Measurements from ENCODE around the gene TTC5. TPM values are rescaled to one million over a fixed set of nuclear protein-coding genes. Genes with fewer than 3 reads are reported as not detected.

Gene TTC5
- total and polyA plus RNA-seq, 2 donors (not counting 1 experiment from before 2014, with no cell fraction given): 8.2 to 37.5 TPM

DNA sequence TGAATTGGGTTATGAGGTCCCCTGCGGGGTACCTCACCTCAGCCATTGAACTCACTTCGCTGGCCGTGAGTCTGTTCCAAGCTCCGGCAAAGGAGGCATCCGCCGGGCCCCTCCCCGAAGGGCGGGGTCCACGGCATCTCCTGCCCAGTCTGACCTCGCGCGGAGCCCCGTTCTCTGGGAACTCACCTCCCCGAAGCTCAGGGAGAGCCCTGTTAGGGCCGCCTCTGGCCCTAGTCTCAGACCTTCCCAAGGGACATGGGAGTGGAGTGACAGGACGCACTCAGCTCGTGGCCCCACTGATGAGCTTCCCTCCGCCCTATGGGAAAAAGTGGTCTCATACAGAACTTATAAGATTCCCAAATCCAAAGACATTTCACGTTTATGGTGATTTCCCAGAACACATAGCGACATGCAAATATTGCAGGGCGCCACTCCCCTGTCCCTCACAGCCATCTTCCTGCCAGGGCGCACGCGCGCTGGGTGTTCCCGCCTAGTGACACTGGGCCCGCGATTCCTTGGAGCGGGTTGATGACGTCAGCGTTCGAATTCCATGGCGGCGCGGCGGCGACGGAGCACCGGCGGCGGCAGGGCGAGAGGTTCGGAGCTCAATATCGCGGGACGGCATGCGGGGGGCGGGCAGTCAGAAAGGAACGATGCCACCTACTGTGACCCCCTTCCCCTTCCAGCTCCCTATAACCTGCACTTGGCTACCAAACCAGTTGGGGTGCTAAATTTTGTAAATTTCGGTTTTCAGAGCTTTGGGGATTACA is 37.5 kb upstream of the TTC5 start, which contains the start of gene PARP2:
TSS of gene PARP2 (plus strand) at position 544 of the 770 bp plus-strand sequence. CDS start at position 551, 7 bp downstream.
- Histone ChIP-seq H4K20me1 (ENCODE audit: control insufficient read depth, insufficient read depth, low read length, poor library complexity, severe bottlenecking) (no peaks in the 10 kb centered on the region), H3K36me3 (replicated peaks in 1 of 2; ENCODE audit: control extremely low read depth in 1 of 2, control insufficient read depth in 1 of 2, extremely low read depth in 1 of 2, insufficient read depth in 2 of 2, low read length in 1 of 2) (peaks cover 1 to 3% of the 10 kb centered on the region in 2 experiments), H3K4me1 (ENCODE audit: control insufficient read depth in 2 of 2, insufficient read depth in 2 of 2, low read length in 2 of 2) (peaks cover 6 to 10% of the 10 kb centered on the region in 2 donors), H3K4me2 (replicated peaks; ENCODE audit: low read depth, low read length, poor library complexity, severe bottlenecking) (peak within 1 kb of the TSS; percentile 70), H3K27ac (ENCODE audit: low read length in 2 of 2) (peak within 1 kb of the TSS; percentile 85 to 93), H3K4me3 (ENCODE audit: control extremely low read depth in 1 of 5, extremely low read depth in 1 of 5, insufficient read depth in 1 of 5, low read depth in 2 of 5, low read length in 4 of 5) (peak within 1 kb of the TSS; percentile 79 to 96 (median 88)), H3K9ac (ENCODE audit: low read length) (peak within 1 kb of the TSS; percentile 92), H2AFZ (ENCODE audit: insufficient read depth, low read depth, low read length, poor library complexity, severe bottlenecking) (peak within 1 kb of the TSS; percentile 83), H3K9me3 (ENCODE audit: control extremely low read depth in 1 of 3, control insufficient read depth in 2 of 3, insufficient read depth in 1 of 3, low read length in 2 of 3) (peaks cover 0 to 3% (median 2%) of the 10 kb centered on the region in 3 donors), H3K27me3 (replicated peaks in 1 of 4; ENCODE audit: control extremely low read depth in 1 of 4, control insufficient read depth in 3 of 4, insufficient read depth in 4 of 4, low read length in 3 of 4) (no peaks in the 10 kb centered on the region), H3K79me2 (ENCODE audit: control insufficient read depth, insufficient read depth, low read length) (peaks cover 7% of the 10 kb centered on the region)
- under 1% methylated on average over 48 of the region's 50 CpGs for WGBS (ENCODE audit: insufficient coverage)
- CTCF ChIA-PET: interaction anchor here (0.7 to 5.5 kb wide), 19 partner anchors 10 to 746 kb away, joined by 3 to 88 read pairs (median 4); partner anchors contain the start of genes CCNB1IP1 and RNASE4
- TF ChIP-seq, protein P1, sequence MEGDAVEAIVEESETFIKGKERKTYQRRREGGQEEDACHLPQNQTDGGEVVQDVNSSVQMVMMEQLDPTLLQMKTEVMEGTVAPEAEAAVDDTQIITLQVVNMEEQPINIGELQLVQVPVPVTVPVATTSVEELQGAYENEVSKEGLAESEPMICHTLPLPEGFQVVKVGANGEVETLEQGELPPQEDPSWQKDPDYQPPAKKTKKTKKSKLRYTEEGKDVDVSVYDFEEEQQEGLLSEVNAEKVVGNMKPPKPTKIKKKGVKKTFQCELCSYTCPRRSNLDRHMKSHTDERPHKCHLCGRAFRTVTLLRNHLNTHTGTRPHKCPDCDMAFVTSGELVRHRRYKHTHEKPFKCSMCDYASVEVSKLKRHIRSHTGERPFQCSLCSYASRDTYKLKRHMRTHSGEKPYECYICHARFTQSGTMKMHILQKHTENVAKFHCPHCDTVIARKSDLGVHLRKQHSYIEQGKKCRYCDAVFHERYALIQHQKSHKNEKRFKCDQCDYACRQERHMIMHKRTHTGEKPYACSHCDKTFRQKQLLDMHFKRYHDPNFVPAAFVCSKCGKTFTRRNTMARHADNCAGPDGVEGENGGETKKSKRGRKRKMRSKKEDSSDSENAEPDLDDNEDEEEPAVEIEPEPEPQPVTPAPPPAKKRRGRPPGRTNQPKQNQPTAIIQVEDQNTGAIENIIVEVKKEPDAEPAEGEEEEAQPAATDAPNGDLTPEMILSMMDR (IDR thresholded peaks at IDR 0.05): peak; percentile 22
- TF ChIP-seq EZH2 (IDR thresholded peaks at IDR 0.05; ENCODE audit: borderline replicate concordance, insufficient read depth, low read depth, low read length, poor library complexity, severe bottlenecking): no peak
- intact Hi-C loops (cut with micrococcal nuclease): loop anchor here (1.0 to 5.0 kb wide), 11 partner anchors 10 to 759 kb away; partner anchors contain the start of genes APEX1, CCNB1IP1, PIP4P1 and PNP
- POLR2A ChIA-PET: interaction anchor here (0.5 to 3.1 kb wide), 16 partner anchors 10 to 1094 kb away, joined by 3 to 19 read pairs (median 6); partner anchors contain the start of genes CCNB1IP1, PIP4P1, PNP and RNASE4
- Mint-ChIP-seq H3K4me1 (peaks cover 15% of the 10 kb centered on the region), H3K27ac (peak within 1 kb of the TSS; percentile 99), H3K27me3 (no peaks in the 10 kb centered on the region), H3K9me3 (ENCODE audit: insufficient read depth) (no peaks in the 10 kb centered on the region), H3K4me3 (peak within 1 kb of the TSS; percentile 97)
- peak; percentile 97 for DNase-seq
- ATAC-seq (ENCODE audit: low read depth): peak; percentile 81
